GM21528 (cell line): ENCODE measurements around the gene RUVBL2.

ENCODE experiments used
- ATAC-seq: cut with Tn5 transposase; IDR thresholded peaks from one replicate; pipeline ENCODE4 v1.9.1; 2021; ENCODE audit warnings: mild to moderate bottlenecking, moderate library complexity; ENCODE audit not compliant: unreplicated experiment, low FRiP score

Gene RUVBL2

DNA sequence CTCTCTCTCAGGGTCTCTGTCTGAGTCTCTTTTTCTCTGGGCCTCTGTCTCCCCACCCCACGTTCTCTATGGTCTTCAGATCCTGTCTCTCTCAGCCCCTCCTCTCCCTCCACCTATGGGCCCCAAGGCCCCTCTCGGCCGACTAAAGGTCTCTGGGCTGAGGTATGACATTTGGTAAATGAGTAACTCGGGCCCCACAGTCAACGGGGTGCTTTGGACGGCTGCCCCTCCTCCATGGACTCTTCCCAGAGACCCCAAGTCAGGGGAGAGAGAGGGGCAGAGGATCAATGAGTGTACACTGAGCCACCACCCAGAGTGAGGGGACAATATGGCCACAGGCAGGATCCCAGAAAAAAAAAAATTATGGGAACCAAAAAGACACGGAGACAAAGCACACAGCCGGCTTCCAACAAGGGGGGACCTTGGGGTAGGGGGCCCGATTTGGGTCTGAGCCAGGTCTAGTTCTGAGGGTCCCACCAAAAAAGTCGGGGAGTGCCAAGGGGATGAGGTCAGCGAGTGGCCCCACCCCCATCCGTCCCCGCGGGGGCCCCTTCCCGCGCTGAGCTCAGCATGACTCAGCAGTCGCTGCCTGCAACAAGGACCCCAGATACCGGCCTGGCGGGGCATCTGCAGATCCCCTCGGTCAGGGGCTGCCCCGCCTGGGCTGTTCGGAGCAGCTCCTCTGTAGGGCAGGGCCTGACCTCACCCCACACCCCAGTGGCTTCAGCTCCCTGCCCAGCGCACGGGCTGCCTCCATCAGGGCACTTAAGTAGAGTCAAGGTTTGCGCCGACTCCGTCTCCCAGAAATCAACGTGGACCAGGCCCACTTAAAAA lies 30.1 kb upstream of the RUVBL2 start:
- ATAC-seq, result no peak

DNA sequence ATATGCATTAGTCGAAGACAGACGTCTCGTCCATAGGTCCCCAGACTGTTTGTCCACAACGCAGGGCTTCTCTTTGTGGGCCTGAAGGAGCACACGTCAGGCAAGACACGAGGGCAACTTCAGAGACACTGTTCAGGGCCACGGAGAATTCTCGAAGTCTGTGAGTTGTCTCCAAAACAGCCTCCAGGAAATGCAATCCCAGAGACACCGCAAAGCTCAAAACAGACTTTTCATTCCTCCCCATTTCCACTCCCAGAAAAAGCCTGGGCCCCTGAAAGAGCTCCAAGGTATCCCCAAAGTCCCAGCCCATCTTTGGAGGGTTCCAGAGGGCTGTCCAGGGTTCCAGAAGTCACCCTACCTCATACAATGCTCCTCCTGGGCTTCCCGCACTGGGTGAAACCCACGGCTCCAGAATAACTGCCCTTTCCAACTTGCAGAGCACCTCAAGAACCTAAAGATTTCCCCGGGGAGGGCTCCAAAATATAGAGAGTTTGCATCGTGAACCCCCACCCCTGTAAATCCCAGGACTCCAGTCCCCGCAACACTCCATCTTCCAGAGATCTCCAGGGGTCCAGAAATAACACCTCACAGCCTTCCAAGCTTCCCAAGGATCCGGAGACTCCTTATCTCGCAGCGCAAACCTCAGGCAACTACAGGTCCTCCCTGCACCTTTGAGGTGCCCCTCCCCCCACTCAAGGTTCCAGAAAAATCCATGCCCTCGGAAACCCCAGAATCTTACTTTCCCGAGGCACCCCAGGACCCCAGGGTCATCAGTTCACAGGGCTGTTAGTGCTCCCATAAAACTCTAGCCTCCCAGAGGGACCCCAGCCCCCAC lies 29.3 kb upstream of the RUVBL2 start:
- ATAC-seq, result no peak

DNA sequence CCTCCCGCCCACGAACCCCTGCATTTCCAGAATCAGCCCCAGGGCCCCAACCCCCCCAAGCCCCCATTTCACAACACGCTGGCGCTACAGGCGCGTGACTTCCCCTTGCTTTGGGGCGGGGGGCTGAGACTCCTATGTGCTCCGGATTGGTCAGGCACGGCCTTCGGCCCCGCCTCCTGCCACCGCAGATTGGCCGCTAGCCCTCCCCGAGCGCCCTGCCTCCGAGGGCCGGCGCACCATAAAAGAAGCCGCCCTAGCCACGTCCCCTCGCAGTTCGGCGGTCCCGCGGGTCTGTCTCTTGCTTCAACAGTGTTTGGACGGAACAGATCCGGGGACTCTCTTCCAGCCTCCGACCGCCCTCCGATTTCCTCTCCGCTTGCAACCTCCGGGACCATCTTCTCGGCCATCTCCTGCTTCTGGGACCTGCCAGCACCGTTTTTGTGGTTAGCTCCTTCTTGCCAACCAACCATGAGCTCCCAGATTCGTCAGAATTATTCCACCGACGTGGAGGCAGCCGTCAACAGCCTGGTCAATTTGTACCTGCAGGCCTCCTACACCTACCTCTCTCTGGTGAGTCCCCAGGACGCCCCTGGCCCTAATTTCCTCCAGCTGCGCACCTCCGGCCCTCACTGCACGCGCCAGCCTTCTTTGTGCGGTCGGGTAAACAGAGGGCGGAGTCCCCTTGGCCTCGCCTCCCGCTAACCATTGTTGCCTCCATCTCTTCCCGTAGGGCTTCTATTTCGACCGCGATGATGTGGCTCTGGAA lies 28.5 kb upstream of the RUVBL2 start, which contains the start of gene FTL:
FTL (plus strand) TSS at position 270 of the 766 bp plus-strand sequence; CDS start at position 469, 199 bp downstream.
- peak; percentile 59 for ATAC-seq

DNA sequence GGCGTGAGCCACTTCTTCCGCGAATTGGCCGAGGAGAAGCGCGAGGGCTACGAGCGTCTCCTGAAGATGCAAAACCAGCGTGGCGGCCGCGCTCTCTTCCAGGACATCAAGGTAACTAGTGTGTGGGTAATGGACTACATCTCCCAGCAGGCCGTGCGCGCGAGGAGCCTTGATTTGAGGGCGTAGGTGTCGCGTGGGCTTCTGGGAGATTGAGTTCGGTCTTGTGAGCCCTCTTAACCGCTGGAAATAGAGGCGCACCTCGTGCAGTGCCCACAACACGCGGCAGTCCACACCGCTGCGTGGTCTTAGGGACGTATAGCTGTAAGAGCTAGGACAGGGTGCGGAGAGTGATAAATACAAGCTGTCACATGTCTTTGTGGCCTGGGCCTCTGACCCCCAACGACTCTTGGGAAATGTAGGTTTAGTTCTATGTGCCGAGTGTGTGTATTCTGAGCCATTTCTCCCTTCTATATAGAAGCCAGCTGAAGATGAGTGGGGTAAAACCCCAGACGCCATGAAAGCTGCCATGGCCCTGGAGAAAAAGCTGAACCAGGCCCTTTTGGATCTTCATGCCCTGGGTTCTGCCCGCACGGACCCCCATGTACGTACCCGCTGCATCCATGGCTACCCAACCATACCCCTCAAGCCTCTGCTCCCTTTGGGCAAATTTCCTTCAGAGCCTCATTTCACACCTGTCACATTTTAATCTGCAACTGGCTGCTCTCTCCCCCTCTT lies 27.7 kb upstream of the RUVBL2 start:
- ATAC-seq, result peak; percentile 26

DNA sequence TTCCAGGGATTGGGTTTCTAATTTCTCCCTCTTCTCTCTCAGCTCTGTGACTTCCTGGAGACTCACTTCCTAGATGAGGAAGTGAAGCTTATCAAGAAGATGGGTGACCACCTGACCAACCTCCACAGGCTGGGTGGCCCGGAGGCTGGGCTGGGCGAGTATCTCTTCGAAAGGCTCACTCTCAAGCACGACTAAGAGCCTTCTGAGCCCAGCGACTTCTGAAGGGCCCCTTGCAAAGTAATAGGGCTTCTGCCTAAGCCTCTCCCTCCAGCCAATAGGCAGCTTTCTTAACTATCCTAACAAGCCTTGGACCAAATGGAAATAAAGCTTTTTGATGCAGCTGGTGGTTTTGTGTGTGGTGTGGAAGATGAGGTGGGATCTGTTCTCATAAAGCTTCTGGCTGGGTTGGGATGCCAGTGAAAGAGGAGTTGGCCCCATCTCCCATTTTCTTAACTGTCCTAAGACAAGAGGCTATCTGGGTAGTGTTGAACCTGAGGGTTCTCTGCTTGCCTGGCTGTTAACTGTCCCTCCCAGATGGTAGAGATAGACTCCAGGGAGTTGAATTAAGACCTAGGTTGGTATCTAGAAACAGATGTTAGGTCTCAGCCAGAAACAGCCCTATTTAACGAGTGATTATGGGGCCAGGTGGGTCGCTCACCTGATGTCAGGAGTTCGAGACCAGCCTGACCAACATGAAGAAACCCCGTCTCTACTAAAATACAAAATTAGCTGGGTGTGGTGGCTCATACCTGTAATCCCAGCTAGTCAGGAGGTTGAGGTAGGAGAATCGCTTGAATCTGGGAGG lies 26.9 kb upstream of the RUVBL2 start:
- ATAC-seq, result no peak

DNA sequence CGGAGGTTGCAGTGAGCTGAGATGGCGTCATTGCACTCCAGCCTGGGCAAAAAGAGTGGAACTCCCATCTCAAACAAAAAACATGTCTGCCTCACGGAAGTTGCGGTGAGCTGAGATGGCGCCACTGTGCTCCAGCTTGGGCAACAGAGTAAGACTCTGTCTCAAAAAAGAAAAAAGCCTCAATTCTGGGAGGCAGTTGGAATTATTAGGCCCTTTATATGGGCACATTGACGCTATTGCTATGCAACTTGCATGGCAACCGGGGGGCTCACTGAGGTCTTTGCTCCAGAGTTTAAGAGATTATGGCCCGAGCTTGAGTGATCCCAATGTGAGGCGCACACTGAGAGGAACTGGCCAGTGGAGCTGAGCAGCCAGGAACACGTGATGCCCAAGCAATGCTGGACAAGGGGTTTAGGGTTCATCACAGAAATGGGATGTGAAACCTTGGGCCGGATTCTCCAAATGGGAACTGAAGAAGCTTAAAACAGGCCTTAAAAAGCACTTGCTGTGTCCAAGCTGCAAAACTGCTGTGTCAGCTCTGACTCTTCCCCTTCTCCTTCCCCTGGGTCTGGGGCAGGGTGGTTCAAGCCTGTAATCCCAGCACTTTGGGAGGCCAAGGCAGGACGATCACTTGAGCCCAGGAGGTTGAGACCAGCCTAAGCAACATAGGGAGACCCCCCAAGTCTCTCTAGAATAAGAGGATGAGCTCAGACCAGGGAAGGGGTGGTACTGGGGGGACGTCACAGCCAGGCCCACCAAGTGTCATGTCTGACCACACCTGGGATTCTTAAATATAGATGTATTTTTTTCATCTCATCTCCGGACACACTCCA lies 26.1 kb upstream of the RUVBL2 start:
- no peak for ATAC-seq

DNA sequence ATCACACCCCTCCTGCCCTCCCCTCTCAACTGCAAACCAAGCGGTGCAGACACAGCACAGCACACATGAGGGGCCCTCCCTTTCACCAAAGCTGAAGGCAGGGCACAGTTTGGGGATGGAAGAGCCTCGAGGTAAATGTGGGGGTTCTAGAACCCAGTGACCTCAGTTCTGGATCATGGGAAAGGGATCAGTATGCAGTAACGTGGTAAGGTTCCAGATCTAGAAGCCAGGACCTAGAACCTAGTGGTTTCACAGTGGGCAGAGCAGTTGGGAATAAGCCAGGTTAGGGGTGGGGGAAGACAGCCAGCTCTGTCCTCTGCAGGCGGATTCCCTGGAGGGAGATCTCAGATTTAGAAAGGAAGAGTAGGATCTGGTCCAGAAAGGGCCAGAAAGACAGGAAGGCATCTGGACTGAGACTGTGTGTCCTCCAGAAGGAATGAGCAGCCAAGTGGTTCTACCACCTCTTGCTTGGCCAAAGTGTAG lies 25.5 kb upstream of the RUVBL2 start:
- ATAC-seq, result no peak

DNA sequence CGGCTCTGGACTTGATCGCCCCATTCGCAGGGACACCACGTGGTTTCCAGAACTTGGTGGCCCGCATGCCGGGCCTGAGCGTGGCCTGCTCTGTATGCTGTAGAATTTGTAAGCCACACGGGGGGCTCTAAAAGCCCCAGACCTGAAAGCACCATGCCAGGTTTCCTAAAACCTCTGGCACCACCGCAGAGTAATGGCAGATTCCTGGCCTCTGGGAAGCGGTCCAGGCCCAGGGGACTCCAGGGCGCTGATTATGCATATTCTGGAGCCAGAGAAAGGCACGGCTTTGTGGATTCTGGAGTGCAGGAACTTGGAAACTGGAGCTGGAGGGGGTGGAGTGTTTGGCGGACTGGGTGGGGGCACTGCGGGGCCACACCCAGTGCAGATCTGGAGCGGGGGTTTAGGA lies 24.9 kb upstream of the RUVBL2 start:
- ATAC-seq, result no peak

DNA sequence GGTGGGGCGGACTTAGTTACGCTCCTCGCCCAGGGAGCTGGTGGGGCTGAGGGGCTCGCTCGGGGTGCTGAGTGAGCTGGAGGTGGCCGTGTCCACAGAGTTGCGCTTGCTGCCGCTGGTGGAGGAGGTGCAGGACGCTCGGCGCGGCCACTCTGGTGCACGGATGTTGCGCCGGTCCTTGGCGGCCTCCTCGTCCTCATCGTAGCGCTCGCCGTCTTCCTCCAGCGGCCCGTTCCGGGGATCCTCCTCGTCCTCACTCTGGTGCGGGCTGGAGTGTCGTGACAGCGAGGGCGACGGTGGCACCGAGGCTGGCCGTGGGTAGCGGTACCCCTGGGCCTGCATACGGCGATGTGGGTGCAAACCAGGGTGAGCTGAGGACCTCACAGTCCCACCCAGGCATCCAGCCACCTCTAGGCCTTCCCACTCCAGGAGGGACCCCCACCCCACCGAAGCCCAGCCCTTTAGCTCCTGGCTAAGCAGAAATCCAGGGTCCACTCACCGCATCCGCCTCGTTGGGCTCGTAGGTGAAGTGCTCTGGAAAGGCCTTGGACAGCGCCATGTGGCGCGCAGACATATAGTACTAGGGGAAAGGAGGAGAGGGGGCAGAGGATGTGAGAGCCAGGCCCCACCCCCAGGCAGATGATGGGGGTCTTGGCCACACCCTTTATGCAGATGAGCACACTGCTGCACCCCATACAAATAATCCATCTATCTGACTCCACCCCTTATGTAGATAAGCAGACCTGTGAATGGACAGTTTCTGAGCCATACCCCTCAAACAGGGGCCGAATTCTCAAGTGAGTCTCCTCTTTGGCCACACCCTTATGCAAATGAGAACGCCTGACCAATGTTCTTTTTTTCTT lies 24.2 kb upstream of the RUVBL2 start:
- no peak for ATAC-seq

DNA sequence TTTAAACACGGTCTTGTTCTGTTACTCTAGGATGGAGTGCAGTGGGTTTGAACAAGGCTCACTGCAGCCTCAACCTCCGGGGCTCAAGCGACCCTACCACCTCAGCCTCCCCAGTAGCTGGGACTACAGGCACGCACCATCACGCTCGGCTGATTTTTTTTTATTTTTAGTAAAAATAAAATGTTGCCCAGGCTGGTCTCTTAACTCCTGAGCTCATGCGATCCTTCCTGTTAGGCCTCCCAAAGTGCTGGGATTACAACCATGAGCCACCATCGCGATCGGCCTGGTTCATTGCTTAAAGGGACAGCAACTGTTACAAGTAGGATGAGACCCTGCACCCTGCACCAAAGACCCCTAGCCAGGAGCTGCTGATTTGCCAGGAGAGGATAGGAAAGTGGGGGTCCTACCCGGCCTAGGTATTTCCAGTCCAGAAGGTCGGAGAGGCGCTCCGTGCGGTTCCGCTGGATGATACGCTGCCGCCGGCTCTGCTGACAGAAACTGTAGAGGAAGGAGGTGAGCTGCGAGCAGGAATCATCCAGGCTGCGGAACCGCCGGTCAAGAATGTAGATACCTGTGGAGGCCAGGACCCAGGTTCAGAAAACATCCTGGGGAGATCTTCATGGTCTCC lies 23.4 kb upstream of the RUVBL2 start:
- no peak for ATAC-seq

DNA sequence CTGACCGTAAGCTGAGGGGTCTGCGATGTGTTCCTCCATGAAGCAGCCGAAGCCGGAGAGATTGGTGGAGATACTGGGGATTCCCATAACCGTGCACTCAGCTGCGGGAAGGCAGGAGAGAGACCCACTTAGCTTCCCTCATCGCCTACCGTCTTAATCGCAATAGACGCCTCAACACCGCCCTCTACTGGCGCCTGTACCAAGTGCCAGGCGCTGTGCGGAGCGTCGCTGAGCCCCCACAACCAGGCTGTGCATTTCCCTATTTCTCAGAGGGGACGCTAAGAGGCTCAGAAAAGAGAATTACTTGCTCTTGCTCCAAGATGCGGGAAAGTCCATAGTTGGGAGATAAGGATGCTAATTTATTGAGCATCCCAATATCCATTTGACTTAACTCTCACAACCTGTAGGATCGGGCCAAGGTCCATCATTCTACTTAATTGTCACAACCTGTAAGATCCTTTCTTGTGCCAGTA lies 22.7 kb upstream of the RUVBL2 start:
- no peak for ATAC-seq

DNA sequence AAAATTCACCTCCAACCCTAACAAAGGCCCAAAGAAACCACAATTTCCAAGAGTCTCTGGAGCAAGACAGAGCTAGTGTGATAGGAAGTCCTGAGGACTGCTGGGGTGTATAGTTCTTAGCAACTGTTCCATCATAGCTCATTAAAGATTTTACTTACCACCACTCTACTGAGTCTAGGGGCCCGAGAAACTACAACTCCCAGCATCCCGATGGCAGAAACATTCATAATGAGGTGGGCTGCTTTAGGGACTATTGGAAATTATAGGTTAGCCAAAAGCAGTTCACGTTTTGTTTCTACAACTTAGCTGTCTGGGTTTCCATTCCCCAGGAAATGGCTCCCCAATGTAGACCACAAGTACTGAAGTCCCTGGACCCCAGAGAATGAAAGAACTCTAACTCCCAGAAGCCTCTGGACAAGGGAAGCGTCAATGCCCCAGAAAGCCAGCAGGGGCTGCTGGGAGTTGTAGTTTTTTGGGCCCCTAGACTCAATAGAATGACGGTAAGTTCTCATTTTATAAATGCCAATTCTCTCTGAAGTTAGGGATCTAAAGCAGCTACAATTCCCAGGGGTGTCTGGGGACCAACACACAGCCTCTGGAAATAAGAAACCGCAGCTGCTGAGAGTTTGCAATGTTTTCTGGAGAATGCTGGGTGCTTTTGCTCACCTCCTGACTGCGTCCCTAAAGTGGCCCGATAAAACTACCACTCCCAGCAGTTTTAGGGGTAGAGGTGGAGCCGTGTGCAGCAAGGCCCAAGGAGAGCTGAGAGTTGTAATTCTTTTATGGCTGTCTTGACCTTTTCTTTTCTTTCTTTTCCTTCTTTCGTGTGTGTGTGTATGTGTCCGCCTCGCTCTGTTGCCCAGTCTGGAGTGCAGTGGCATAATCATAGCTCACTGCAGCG lies 17.5 kb upstream of the RUVBL2 start:
- no peak for ATAC-seq

DNA sequence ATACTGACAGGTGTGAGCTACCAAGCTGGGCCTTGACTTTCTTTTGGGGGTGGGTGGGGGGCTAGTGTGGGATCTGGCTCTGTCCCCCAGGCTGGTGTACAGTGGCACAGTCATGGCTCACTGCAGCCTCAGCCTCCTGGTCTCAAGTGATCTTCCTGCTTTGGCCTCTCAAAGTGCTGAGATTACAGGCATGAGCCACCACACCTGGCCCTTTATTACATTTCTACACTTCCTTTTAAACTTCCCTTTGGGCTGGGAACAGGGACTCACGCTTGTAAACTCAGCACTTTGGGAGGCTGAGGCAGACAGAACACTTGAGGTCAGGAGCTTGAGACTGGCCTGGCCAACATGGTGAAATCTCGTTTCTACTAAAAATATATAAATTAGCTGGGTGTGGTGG lies 16.6 kb upstream of the RUVBL2 start:
- ATAC-seq, result no peak

DNA sequence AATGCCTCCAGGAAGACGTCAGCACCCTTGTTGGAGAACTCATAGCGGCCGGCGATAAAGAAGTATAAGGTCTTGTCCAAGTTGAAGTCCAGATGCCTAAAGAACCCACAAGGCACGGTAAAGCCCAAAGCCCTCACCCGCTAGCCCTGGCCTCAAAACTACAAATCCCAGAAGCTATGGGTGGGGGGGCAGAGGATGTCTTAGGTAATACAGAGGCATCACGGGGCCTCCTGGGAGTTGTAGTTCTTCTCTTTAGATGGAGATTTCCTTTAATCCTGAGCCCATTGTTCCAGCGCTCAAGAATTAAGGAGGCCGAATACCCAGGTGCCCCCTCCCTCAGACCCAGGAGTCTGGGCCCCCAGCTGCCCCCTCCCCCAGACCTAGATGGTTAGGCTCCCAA lies 11.4 kb upstream of the RUVBL2 start:
- ATAC-seq, result no peak

DNA sequence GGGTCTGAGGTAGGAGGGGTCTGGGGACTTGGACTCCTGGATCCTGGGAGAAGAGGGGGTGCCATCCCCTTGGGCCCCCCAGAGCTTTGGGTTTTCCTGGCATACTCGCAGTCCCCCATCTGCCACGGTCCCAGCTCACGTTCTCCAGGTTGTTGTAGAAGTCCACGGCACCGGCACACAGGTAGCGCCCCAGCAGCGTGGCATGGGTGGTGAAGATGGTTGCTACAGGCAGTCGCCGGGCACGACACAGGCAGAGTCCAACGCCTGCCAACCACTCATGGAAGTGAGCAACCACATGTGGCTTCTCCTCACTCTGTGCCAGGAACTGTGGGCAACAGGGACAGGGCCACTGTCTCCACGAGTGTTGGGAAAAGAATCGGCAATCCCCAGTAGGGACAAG lies 8.0 kb upstream of the RUVBL2 start:
- ATAC-seq, result no peak

DNA sequence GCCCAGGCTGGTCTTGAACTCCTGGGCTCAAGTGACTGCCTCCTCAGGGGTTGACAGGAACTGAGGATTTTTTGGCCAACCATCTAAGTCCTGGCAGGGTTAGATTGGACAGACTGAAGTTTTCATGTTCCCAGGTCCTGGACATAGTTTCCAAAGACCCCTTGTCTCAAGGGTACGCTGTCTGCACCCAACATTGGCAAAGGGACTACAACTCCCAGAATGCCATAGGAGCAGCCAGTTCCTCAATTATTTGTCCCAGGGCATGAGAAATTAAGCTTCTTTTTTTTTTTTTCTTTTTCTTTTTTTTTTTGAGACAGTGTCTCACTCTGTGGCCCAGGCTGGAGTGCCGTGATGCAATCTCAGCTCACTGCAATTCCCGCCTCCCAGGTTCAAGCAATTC lies 7.5 kb upstream of the RUVBL2 start:
- ATAC-seq, result no peak
